BE2C (cell line): Measurements from ENCODE around the gene SLC25A39.

ENCODE experiments used
- DNase-seq: peaks from one replicate; pipeline ENCODE4 v3.0.0-alpha.2; 2020
- H3K27me3 ChIP-seq: fragments of 250-450 bp; sonication (Bioruptor Pico); 2 replicates; pipeline ENCODE4 v1.5.1; 2020; ENCODE audit warnings: mild to moderate bottlenecking
- H3K36me3 ChIP-seq: fragments of 250-450 bp; sonication (Bioruptor Pico); 2 replicates; pipeline ENCODE4 v1.5.1; 2020; ENCODE audit warnings: mild to moderate bottlenecking
- H3K4me1 ChIP-seq: fragments of 250-450 bp; sonication (Bioruptor Pico); 2 replicates; pipeline ENCODE4 v1.5.1; 2020
- H3K4me3 ChIP-seq: 2 replicates; pipeline ENCODE4 v1.5.1; 2011; ENCODE audit warnings: low read depth, low read length
- H3K9me3 ChIP-seq: fragments of 250-450 bp; sonication (Bioruptor Pico); 2 replicates; pipeline ENCODE4 v1.5.1; 2020
- CTCF ChIP-seq: IDR thresholded peaks from 2 replicates; pipeline ENCODE4 v1.5.1; 2012; ENCODE audit warnings: mild to moderate bottlenecking, low read depth, low read length

The SLC25A39 gene

GRCh38 chr17:44283344-44284023, 41.1 kb downstream of the SLC25A39 start:
- Histone ChIP-seq H3K4me3 (no peak overlapping the region), H3K27me3 (no peaks in the 10 kb centered on the region), H3K4me1 (no peaks in the 10 kb centered on the region), H3K36me3 (no peaks in the 10 kb centered on the region), H3K9me3 (no peaks in the 10 kb centered on the region)
- no peak for TF ChIP-seq CTCF
- DNase-seq: no peak

GRCh38 chr17:44282264-44282663, 42.4 kb downstream of the SLC25A39 start:
- Histone ChIP-seq H3K36me3 (no peaks in the 10 kb centered on the region), H3K9me3 (no peaks in the 10 kb centered on the region), H3K4me1 (no peaks in the 10 kb centered on the region), H3K4me3 (no peak overlapping the region), H3K27me3 (no peaks in the 10 kb centered on the region)
- no peak for TF ChIP-seq CTCF
- no peak for DNase-seq

GRCh38 chr17:44281570-44281969, 43.1 kb downstream of the SLC25A39 start:
- Histone ChIP-seq H3K36me3 (no peaks in the 10 kb centered on the region), H3K4me1 (no peaks in the 10 kb centered on the region), H3K4me3 (no peak overlapping the region), H3K27me3 (no peaks in the 10 kb centered on the region), H3K9me3 (no peaks in the 10 kb centered on the region)
- no peak for TF ChIP-seq CTCF
- DNase-seq: no peak

GRCh38 chr17:44280392-44280937, 44.2 kb downstream of the SLC25A39 start:
- no peak for TF ChIP-seq CTCF
- no peaks in the 10 kb centered on the region for H3K4me1 ChIP-seq
- H3K9me3 ChIP-seq: no peaks in the 10 kb centered on the region
- H3K27me3 ChIP-seq: no peaks in the 10 kb centered on the region
- no peak overlapping the region for H3K4me3 ChIP-seq
- DNase-seq: no peak
- no peaks in the 10 kb centered on the region for H3K36me3 ChIP-seq

- TF ChIP-seq CTCF: no peak
- Histone ChIP-seq H3K4me3 (no peak overlapping the region), H3K27me3 (no peaks in the 10 kb centered on the region), H3K4me1 (no peaks in the 10 kb centered on the region), H3K9me3 (no peaks in the 10 kb centered on the region), H3K36me3 (no peaks in the 10 kb centered on the region)
- DNase-seq: no peak
Observed at GRCh38 chr17:44279666-44280391, 44.8 kb downstream of the SLC25A39 start.

- no peaks in the 10 kb centered on the region for H3K36me3 ChIP-seq
- no peaks in the 10 kb centered on the region for H3K9me3 ChIP-seq
- no peaks in the 10 kb centered on the region for H3K27me3 ChIP-seq
- DNase-seq: no peak
- H3K4me1 ChIP-seq: no peaks in the 10 kb centered on the region
- TF ChIP-seq CTCF: no peak
- H3K4me3 ChIP-seq: no peak overlapping the region
Observed at GRCh38 chr17:44279346-44279665, 45.3 kb downstream of the SLC25A39 start.
